T-helper 9 cell (primary cell): Measurements from ENCODE around the gene FBXL17.

Experiments used
- DNase-seq: peaks from one replicate; pipeline ENCODE4 v3.0.0-alpha.2; 2020

Gene FBXL17

DNA sequence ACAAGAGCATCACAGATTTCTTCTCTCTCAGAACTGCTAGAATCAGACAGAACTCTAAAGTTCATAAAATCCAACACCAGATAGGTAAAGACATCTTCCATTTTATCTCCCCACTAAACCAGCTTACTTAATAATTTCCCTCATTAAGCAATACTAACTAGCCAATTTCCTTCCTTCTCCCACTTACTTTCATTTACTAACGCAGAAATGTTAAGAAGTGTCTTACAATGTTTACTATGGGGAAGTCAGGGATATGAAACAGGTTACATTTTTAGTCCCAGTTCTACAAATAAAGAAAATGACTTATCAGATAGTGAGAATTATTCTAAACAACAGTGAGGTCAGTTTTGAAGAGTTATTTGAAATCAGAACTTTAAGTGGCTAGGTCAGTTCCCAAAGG lies 236.5 kb downstream of the FBXL17 start:
- no peak for DNase-seq

DNA sequence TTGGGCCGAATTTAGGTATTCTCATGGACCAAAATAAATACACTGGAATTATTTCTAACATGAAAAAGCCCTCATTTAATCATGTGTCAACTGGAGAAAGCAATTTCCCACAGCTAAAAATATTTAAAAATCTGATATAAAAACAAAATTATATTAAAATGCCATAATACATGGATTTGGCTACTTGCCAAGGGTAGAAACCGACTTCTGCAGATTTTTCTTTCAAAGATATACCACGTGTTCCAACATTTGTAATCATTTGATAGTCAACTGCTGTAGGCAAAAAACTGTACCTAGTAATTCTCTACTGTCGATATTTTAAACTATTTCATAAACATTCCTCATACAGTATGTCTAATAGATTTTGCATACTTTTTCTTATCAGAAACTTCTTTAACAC lies 237.6 kb downstream of the FBXL17 start:
- no peak for DNase-seq

DNA sequence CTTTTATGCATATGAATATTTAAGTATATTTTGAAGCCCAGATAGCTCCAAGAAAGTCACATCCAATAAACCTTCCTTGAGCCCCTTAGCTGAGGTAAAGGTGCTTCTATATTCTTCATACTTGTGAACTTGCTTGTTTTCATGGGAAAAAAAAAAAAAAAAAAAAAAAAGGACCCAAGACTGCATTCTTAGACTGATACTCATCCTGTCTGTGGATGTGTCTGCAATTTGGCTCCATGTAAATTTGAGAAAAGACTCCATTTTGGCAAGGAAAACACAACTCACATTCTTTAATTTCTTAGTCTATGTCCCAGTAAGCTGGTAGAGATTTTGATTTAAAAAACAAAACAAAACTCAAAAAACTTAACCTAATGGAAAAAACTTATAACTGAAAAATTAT lies 238.3 kb downstream of the FBXL17 start:
- no peak for DNase-seq

- DNase-seq, result no peak
Measured at GRCh38 chr5:108141676-108142075, 240.2 kb downstream of the FBXL17 start.

DNA sequence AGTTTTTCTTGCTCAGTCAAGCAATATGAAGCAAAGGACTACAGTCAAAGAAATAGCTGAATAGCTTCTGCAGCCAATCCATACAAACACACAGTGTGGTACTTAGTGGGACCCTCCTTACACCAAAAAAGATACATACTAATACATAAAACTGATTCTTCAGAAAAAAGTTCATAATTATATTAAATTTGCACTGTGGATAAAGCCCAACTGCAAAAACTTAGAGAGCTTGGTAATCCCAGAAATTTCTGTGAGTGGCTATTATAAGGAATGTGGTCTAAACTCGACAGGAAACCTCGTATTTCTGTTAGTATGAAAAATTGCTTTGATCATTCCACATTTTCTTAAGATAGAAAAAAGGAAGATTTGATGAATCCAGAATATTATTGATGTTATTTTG lies 245.4 kb downstream of the FBXL17 start:
- DNase-seq, result no peak

GRCh38 chr5:108129129-108129528 lies 252.8 kb downstream of the FBXL17 start:
- no peak for DNase-seq

DNA sequence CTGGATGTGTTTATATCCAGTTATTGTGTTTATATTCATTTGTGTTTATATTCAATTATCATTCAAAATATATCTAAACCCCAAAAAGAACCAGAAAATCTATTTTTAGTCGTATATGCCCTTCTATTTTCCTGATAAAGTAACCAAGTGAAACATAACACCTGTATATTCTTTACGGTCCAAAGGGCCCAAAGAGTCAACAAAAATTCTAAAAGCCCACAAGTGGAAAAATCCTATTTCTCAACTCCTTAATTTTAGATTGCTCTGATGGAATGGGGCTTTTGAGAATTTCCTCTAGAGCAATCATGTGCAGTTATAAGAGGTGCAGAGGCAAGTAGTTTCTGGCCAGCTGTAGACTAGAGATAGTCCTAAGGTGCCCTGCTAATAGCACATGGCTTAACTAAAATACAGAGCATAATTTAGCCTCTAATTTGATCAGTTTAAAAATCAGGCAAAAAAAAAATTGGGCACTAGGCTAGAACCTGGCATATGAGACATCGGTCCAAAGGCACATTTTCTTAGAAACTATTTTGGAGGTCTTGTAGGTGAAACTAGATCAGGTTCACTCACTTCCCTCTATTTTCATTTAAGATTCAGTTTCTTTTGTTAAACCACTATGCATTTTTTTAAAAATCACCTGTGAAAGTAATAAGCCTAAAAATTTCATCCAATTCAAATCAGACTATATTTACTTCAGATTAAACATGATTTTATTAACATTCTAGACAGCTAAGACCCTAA lies 256.0 kb downstream of the FBXL17 start:
- DNase-seq, result no peak

- DNase-seq, result no peak
Measured at GRCh38 chr5:108124596-108124995, 257.3 kb downstream of the FBXL17 start.

DNA sequence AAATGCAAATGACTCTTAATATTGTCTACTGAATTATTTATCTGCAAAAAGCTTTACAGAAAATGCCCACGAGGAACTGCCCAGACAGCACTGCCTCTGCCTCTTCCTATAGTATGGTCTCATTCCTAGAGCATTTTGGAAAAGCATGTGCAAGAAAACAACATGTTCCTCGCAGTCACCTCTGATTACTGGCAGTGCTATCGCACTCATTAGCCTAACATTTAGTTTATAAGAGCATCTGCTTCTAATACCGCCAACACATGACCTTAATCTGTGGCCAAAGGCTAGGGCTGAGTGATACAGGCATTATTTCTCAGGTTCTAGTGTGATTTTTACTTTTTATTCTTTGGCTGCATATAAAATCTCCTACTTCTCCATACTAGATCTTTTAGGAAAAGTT lies 259.2 kb downstream of the FBXL17 start:
- no peak for DNase-seq

DNA sequence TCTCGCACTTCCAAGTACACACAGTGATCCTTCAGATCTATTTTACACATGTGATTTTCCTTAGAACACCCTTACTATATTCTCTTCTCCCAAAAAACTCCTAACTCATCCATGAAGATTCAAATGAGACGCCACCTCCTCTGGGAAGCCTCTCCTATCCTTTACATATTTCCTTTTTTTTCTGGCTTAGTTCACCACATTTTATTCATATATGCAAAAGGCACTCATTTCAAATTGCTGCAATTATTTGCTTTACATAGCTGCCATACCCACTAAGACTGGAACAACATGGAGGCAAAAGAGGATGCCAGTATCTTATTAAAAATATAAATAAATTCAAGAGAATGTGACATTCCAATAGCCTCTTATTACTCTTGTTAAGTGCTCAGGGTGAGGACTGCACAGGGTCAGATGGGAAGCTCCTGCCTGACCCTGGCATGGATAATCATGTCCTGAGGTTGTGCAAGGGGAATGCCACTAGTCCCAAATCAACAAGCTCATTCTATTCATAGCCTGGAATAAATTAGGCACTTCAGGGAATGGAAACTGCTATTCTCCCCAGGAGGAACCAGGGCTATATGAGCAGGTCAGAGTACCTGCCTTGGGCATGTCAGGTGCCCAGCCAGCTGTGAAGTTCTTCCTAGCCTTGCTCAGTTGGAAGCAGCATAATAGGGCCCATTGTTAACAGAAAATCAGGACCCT lies 262.9 kb downstream of the FBXL17 start:
- DNase-seq, result no peak

DNA sequence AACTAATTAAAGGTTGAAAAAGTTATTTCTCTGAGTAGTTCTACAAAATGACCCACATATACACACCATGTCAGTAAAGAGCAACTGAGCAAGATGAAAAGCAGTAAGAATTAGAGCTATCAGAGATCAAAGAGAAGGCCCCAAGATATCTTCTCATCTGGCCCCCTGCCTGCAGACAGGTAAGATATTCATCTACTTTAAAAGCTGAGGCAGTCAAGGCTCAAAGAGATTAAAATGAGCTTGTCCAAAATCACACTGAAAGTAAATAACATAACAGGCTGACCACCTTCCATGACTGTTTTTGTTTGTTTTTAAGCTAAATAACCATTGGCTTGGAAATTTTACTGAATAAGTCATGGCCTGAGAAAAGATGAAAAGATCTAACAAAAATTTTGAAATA lies 266.2 kb downstream of the FBXL17 start:
- no peak for DNase-seq

GRCh38 chr5:108113950-108114349 lies 267.9 kb downstream of the FBXL17 start:
- no peak for DNase-seq

GRCh38 chr5:108111736-108112135 lies 270.2 kb downstream of the FBXL17 start:
- no peak for DNase-seq

- no peak for DNase-seq
Measured at GRCh38 chr5:108109059-108109458, 272.8 kb downstream of the FBXL17 start.

DNA sequence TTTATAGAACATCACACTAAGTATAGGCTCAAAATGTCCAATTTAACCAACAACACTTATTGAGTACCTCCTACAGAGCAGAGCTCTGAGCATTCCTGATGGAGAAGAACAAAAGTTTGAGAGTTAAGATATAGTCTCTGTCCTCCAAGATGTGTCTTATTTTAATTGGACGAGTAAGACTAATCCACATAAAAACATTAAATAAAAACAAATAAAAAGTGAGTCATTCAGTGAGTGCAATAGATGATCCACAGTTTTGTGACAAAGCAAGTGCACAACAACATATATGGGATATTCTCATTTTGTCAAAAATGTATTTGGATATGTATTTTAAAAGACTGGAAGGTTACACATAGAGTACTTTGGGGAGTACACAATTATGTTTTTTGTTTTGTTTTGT lies 277.4 kb downstream of the FBXL17 start:
- DNase-seq, result no peak

GRCh38 chr5:108102463-108102862 lies 279.4 kb downstream of the FBXL17 start:
- DNase-seq, result no peak

- DNase-seq, result no peak
Measured at GRCh38 chr5:108101821-108102220, 280.1 kb downstream of the FBXL17 start.

DNA sequence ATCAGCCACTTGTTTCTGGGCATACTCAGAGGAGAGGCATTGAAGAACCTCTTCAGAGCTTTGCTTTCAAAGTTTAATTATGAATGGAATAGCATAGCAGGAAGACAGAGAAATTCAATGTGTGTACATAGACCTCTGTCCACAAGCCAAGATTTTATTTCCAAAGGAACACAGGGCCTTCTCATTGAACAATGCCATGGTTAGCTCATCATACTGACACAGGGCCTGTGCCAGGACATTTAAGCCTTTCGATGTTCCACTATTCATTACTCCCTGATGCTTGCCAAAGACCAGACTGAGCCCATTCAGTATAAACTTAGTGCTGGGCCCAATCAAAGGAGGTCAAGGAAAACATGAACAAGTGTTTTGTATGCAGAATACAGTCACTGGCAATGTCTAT lies 280.8 kb downstream of the FBXL17 start:
- DNase-seq, result no peak

DNA sequence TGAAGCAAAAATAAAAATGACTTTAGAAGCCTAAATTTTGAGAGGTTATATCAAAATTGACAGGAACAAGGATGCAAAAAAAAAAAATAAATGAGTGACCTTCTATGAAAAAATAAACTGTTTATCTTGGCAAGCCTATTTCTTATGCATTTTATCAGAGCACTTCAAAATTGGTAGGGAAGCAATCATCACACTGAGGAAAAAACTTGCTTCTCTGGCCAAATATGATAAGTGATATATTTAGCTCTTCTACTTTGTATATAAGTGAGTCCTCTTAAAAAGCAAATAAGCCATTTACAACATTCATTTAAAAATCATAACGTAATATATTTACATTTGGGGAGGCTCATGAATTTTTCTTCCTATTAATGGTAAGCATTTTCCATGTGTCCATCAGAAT lies 287.1 kb downstream of the FBXL17 start:
- DNase-seq, result no peak

GRCh38 chr5:108093186-108093585 lies 288.7 kb downstream of the FBXL17 start:
- no peak for DNase-seq

- DNase-seq, result no peak
Measured at GRCh38 chr5:108090946-108091345, 291.0 kb downstream of the FBXL17 start.

GRCh38 chr5:108084105-108084504 lies 297.8 kb downstream of the FBXL17 start:
- no peak for DNase-seq

GRCh38 chr5:108083232-108083631 lies 298.7 kb downstream of the FBXL17 start:
- DNase-seq, result no peak

DNA sequence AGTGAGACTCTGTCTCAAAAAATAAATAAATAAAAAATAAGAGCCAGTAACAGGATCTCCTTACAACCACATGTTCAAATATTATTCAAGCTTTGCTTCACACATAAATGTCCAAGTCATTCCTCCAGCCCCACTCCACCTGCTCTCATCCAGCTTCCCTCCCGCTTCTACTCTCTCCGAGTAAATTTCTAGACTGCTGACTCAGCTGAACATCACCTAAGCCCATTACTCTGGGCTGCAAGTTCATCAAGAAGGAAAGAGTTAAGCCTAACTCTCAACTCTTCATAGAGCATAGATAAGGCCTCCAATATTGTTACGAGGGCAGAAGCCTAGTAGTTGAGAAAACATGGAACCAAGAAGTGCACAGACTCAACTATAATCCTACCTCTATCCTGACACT lies 300.2 kb downstream of the FBXL17 start:
- DNase-seq, result no peak

DNA sequence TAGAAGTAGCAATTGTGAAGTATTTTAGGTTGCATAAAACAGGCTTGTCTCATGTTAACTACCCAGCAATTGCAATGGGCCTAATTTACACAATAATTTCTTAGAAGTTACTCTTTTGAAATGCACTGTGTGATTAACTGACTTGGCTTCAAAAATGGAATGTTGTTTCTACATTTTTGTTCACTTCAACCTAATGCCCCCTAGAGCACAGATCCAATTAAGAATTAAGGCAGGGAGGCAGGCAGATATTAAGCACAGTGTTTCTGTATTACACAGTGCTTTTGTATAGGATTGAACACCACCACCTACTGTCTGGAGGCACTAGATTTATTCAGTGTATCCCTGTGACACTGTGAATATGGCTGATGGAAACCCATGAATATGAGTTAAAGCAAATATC lies 302.1 kb downstream of the FBXL17 start:
- DNase-seq, result no peak
